WTC11 (cell line): Measurements from ENCODE around the gene HIVEP2. TPM values are rescaled to one million over a fixed set of nuclear protein-coding genes. Genes with fewer than 3 reads are reported as not detected.

ENCODE experiments used
- ATAC-seq: fragments of 200-7000 bp; cut with Tn5 transposase; 2 replicates; pipeline ENCODE4 v1.10.0; 2021; ENCODE audit warnings: mild to moderate bottlenecking, moderate library complexity
- CTCF ChIA-PET: fragments of 300-600 bp; sonication (Branson Sonifier 250); formaldehyde crosslinking; loops from one replicate; lab custom pipeline; 2021; ENCODE audit warnings: antibody characterized with exemption; lab: Charles Lee
- POLR2A ChIA-PET: fragments of 350-600 bp; sonication (Branson Sonifier 250); formaldehyde crosslinking; loops from one replicate; lab custom pipeline; 2021; ENCODE audit warnings: antibody characterized with exemption; lab: Charles Lee
- DNase-seq: peaks from one replicate; pipeline ENCODE4 v3.0.0; 2021; ENCODE audit warnings: low spot score
- H3K27ac Mint-ChIP-seq: 2 replicates; pipeline ENCODE4 v1.8.0; 2021; ENCODE audit warnings: mixed read lengths
- H3K27me3 Mint-ChIP-seq: 2 replicates; pipeline ENCODE4 v1.8.0; 2021; ENCODE audit warnings: low read depth, mild to moderate bottlenecking, moderate library complexity, mixed read lengths
- H3K36me3 Mint-ChIP-seq: 2 replicates; pipeline ENCODE4 v1.8.0; 2021; ENCODE audit warnings: mixed read lengths
- H3K4me1 Mint-ChIP-seq: 2 replicates; pipeline ENCODE4 v1.8.0; 2022; ENCODE audit warnings: mixed read lengths
- H3K4me3 Mint-ChIP-seq: 2 replicates; pipeline ENCODE4 v1.8.0; 2021; ENCODE audit warnings: mild to moderate bottlenecking, moderate library complexity, mixed read lengths
- H3K9me3 Mint-ChIP-seq: 2 replicates; pipeline ENCODE4 v1.8.0; 2021; ENCODE audit warnings: mixed read lengths
- CREB1 ChIP-seq: sonication (generic); formaldehyde crosslinking; IDR thresholded peaks from 2 replicates; pipeline ENCODE4 v1.8.0; 2023; ENCODE audit warnings: mild to moderate bottlenecking, missing genetic modification reagents
- CTCF ChIP-seq: fragments of 200-600 bp; IDR thresholded peaks from 2 replicates; pipeline ENCODE4 v1.8.0; 2022; ENCODE audit warnings: antibody characterized with exemption
- E2F5 ChIP-seq: sonication (generic); formaldehyde crosslinking; IDR thresholded peaks from 2 replicates; pipeline ENCODE4 v1.8.1; 2022; ENCODE audit warnings: mild to moderate bottlenecking, moderate library complexity, missing genetic modification reagents
- ESRRA ChIP-seq: sonication (generic); formaldehyde crosslinking; IDR thresholded peaks from 2 replicates; pipeline ENCODE4 v1.8.1; 2022; ENCODE audit warnings: mild to moderate bottlenecking, missing genetic modification reagents, borderline replicate concordance
- ETV6 ChIP-seq: sonication (generic); formaldehyde crosslinking; IDR thresholded peaks from 2 replicates; pipeline ENCODE4 v1.8.1; 2022; ENCODE audit warnings: mild to moderate bottlenecking, missing genetic modification reagents
- FOXJ3 ChIP-seq: sonication (generic); formaldehyde crosslinking; IDR thresholded peaks from 2 replicates; pipeline ENCODE4 v1.9.0; 2021; ENCODE audit warnings: missing genetic modification reagents, mild to moderate bottlenecking, borderline replicate concordance
- GABPB1 ChIP-seq: sonication (generic); formaldehyde crosslinking; IDR thresholded peaks from 2 replicates; pipeline ENCODE4 v1.8.1; 2023; ENCODE audit warnings: mild to moderate bottlenecking, missing genetic modification reagents
- JAZF1 ChIP-seq: fragments of 250-450 bp; sonication (Bioruptor Pico); IDR thresholded peaks from 2 replicates; pipeline ENCODE4 v1.9.0; 2021; ENCODE audit warnings: moderate library complexity, mild to moderate bottlenecking, inconsistent platforms
- JUN ChIP-seq: sonication (generic); formaldehyde crosslinking; IDR thresholded peaks from 2 replicates; pipeline ENCODE4 v1.8.0; 2023; ENCODE audit warnings: mild to moderate bottlenecking, missing genetic modification reagents
- MAX ChIP-seq: sonication (generic); formaldehyde crosslinking; IDR thresholded peaks from 2 replicates; pipeline ENCODE4 v1.8.0; 2022; ENCODE audit warnings: mild to moderate bottlenecking, missing genetic modification reagents
- MXD4 ChIP-seq: fragments of 250-450 bp; sonication (Bioruptor Pico); IDR thresholded peaks from 2 replicates; pipeline ENCODE4 v1.8.0; 2021; ENCODE audit warnings: mild to moderate bottlenecking, moderate library complexity, borderline replicate concordance
- MYBL2 ChIP-seq: sonication (generic); formaldehyde crosslinking; IDR thresholded peaks from 2 replicates; pipeline ENCODE4 v1.8.1; 2023; ENCODE audit warnings: mild to moderate bottlenecking, moderate library complexity, missing genetic modification reagents
- NR1H2 ChIP-seq: sonication (generic); formaldehyde crosslinking; IDR thresholded peaks from 2 replicates; pipeline ENCODE4 v1.9.0; 2021; ENCODE audit warnings: mild to moderate bottlenecking, moderate library complexity, missing genetic modification reagents
- PRRX2 ChIP-seq: fragments of 250-450 bp; sonication (Bioruptor Pico); IDR thresholded peaks from 2 replicates; pipeline ENCODE4 v1.8.0; 2021; ENCODE audit warnings: mild to moderate bottlenecking
- RORB ChIP-seq: fragments of 250-450 bp; sonication (Bioruptor Pico); IDR thresholded peaks from 2 replicates; pipeline ENCODE4 v1.9.0; 2021; ENCODE audit warnings: mild to moderate bottlenecking
- TEAD1 ChIP-seq: sonication (generic); formaldehyde crosslinking; IDR thresholded peaks from 2 replicates; pipeline ENCODE4 v1.8.0; 2022; ENCODE audit warnings: mild to moderate bottlenecking, missing genetic modification reagents
- TEAD4 ChIP-seq: sonication (generic); formaldehyde crosslinking; IDR thresholded peaks from 2 replicates; pipeline ENCODE4 v1.8.0; 2022; ENCODE audit warnings: mild to moderate bottlenecking, missing genetic modification reagents
- ZNF121 ChIP-seq: sonication (generic); formaldehyde crosslinking; IDR thresholded peaks from 2 replicates; pipeline ENCODE4 v1.8.0; 2023; ENCODE audit warnings: missing genetic modification reagents
- ZNF317 ChIP-seq: sonication (generic); formaldehyde crosslinking; IDR thresholded peaks from 2 replicates; pipeline ENCODE4 v1.8.1; 2023; ENCODE audit warnings: low read depth, mild to moderate bottlenecking, moderate library complexity, missing genetic modification reagents, borderline replicate concordance
- ZNF512 ChIP-seq: sonication (generic); formaldehyde crosslinking; IDR thresholded peaks from 2 replicates; pipeline ENCODE4 v1.8.1; 2022; ENCODE audit warnings: missing genetic modification reagents, borderline replicate concordance
- total RNA-seq: library from RNA; stranded (reverse); gene quantifications from 3 replicates; pipeline ENCODE4 v1.2.3, GENCODE V29; 2021
- TF ChIP-seq, protein P1 (sequence below): sonication (generic); formaldehyde crosslinking; IDR thresholded peaks from 2 replicates; pipeline ENCODE4 v1.8.0; 2022; ENCODE audit warnings: missing genetic modification reagents
- TF ChIP-seq, protein P2 (sequence below): fragments of 250-450 bp; sonication (Bioruptor Pico); IDR thresholded peaks from 2 replicates; pipeline ENCODE4 v2.1.2; 2022; ENCODE audit warnings: mild to moderate bottlenecking, moderate library complexity
- TF ChIP-seq, protein P3 (sequence below): sonication (generic); formaldehyde crosslinking; IDR thresholded peaks from 2 replicates; pipeline ENCODE4 v1.8.1; 2022; ENCODE audit warnings: mild to moderate bottlenecking, missing genetic modification reagents, moderate library complexity, borderline replicate concordance

The HIVEP2 gene
- total RNA-seq, 1 experiment from 2014 or later: 11.5 TPM

DNA sequence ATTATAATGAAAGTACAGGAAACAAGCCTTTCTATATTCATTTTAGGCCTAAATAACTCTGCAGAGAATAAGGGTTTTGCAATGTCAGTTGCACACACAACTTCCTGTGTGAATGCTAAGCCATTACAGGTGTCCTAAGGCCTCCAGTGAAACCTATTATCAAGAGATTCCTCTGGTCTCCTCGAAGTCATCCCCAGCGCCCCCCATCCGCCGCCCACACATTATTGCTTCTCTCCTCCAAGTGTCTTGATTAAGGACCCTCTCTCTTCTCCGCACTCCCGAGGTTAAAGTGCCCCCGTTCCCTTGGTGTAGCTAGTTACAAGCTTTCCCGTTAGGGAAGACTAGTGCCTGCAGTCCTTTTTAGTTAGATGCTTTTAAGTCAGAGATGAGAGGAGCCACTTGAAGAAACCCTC lies 1.3 kb downstream of the HIVEP2 start:
- POLR2A ChIA-PET: interaction anchor here (0.6 to 1.0 kb wide), 2 partner anchors 17 to 19 kb away, joined by 3 read pairs; no protein-coding TSS in a partner anchor
- CTCF ChIA-PET: no interaction called here
- no peaks in the 10 kb centered on the region for H3K9me3 Mint-ChIP-seq
- peak overlapping the region; percentile 89; the same call in 1 of the 2 replicates for H3K27ac Mint-ChIP-seq
- H3K4me3 Mint-ChIP-seq: peak overlapping the region; percentile 98
- ATAC-seq (no peak), DNase-seq (no peak)
- H3K36me3 Mint-ChIP-seq: no peaks in the 10 kb centered on the region
- TF ChIP-seq ZNF121: no peak
- TF ChIP-seq MYBL2 (CRISPR knock-in tag): no peak
- TF ChIP-seq, protein P1, sequence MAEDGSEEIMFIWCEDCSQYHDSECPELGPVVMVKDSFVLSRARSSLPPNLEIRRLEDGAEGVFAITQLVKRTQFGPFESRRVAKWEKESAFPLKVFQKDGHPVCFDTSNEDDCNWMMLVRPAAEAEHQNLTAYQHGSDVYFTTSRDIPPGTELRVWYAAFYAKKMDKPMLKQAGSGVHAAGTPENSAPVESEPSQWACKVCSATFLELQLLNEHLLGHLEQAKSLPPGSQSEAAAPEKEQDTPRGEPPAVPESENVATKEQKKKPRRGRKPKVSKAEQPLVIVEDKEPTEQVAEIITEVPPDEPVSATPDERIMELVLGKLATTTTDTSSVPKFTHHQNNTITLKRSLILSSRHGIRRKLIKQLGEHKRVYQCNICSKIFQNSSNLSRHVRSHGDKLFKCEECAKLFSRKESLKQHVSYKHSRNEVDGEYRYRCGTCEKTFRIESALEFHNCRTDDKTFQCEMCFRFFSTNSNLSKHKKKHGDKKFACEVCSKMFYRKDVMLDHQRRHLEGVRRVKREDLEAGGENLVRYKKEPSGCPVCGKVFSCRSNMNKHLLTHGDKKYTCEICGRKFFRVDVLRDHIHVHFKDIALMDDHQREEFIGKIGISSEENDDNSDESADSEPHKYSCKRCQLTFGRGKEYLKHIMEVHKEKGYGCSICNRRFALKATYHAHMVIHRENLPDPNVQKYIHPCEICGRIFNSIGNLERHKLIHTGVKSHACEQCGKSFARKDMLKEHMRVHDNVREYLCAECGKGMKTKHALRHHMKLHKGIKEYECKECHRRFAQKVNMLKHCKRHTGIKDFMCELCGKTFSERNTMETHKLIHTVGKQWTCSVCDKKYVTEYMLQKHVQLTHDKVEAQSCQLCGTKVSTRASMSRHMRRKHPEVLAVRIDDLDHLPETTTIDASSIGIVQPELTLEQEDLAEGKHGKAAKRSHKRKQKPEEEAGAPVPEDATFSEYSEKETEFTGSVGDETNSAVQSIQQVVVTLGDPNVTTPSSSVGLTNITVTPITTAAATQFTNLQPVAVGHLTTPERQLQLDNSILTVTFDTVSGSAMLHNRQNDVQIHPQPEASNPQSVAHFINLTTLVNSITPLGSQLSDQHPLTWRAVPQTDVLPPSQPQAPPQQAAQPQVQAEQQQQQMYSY (CRISPR knock-in tag): no peak
- no peak; the same call in 1 of the 2 replicates for TF ChIP-seq GABPB1 (CRISPR knock-in tag)
- TF ChIP-seq MAX: no peak
- TF ChIP-seq E2F5 (CRISPR knock-in tag): no peak
- no peak for TF ChIP-seq NR1H2 (CRISPR knock-in tag)
- no peak for TF ChIP-seq RORB (CRISPR knock-in tag)
- TF ChIP-seq ESRRA: no peak
- TF ChIP-seq PRRX2 (CRISPR knock-in tag): no peak
- TF ChIP-seq JAZF1 (CRISPR knock-in tag): no peak
- TF ChIP-seq MXD4 (CRISPR knock-in tag): no peak
- no peak for TF ChIP-seq ETV6 (CRISPR knock-in tag)
- TF ChIP-seq TEAD1 (CRISPR knock-in tag): no peak
- TF ChIP-seq ZNF512 (CRISPR knock-in tag): no peak
- TF ChIP-seq, protein P2, sequence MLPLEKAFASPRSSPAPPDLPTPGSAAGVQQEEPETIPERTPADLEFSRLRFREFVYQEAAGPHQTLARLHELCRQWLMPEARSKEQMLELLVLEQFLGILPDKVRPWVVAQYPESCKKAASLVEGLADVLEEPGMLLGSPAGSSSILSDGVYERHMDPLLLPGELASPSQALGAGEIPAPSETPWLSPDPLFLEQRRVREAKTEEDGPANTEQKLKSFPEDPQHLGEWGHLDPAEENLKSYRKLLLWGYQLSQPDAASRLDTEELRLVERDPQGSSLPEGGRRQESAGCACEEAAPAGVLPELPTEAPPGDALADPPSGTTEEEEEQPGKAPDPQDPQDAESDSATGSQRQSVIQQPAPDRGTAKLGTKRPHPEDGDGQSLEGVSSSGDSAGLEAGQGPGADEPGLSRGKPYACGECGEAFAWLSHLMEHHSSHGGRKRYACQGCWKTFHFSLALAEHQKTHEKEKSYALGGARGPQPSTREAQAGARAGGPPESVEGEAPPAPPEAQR (CRISPR knock-in tag): no peak
- TF ChIP-seq ZNF317 (CRISPR knock-in tag): no peak
- TF ChIP-seq FOXJ3 (CRISPR knock-in tag): no peak
- TF ChIP-seq TEAD4: no peak
- no peak for TF ChIP-seq CREB1
- H3K27me3 Mint-ChIP-seq: peaks cover 10% of the 10 kb centered on the region
- H3K4me1 Mint-ChIP-seq: peaks cover 53% of the 10 kb centered on the region

GRCh38 chr6:142942805-142943227 lies 2.2 kb downstream of the HIVEP2 start:
- no peak for DNase-seq
- peak overlapping the region; percentile 98 for H3K4me3 Mint-ChIP-seq
- no peaks in the 10 kb centered on the region for H3K9me3 Mint-ChIP-seq
- peaks cover 2% of the 10 kb centered on the region; the same call in 1 of the 2 replicates for H3K27me3 Mint-ChIP-seq
- CTCF ChIA-PET: interaction anchor here (1.0 kb wide), 1 partner anchor 17 kb away, joined by 5 read pairs; no protein-coding TSS in a partner anchor
- POLR2A ChIA-PET: no interaction called here
- no peak overlapping the region for H3K27ac Mint-ChIP-seq
- ATAC-seq: no peak
- H3K4me1 Mint-ChIP-seq: peaks cover 51% of the 10 kb centered on the region
- TF ChIP-seq, protein P3, sequence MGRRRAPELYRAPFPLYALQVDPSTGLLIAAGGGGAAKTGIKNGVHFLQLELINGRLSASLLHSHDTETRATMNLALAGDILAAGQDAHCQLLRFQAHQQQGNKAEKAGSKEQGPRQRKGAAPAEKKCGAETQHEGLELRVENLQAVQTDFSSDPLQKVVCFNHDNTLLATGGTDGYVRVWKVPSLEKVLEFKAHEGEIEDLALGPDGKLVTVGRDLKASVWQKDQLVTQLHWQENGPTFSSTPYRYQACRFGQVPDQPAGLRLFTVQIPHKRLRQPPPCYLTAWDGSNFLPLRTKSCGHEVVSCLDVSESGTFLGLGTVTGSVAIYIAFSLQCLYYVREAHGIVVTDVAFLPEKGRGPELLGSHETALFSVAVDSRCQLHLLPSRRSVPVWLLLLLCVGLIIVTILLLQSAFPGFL (CRISPR knock-in tag): no peak
- TF ChIP-seq CTCF (0 out of 2 replicates have a peak, but pooled peaks have one; percentile 16), JUN (CRISPR knock-in tag) (no peak)
- TF ChIP-seq, all 79 proteins: peak for 1
- H3K36me3 Mint-ChIP-seq: no peaks in the 10 kb centered on the region
